Fibroblast of gingiva (primary cell): Measurements from ENCODE around the gene RELN.

Experiments used
- DNase-seq: peaks from one replicate; pipeline ENCODE4 v3.0.0-alpha.2; 2011; ENCODE audit warnings: low read depth

The RELN gene

GRCh38 chr7:103632005-103632639, 357.3 kb downstream of the RELN start:
- no peak for DNase-seq

GRCh38 chr7:103630318-103630717, 359.1 kb downstream of the RELN start:
- DNase-seq = no peak

- DNase-seq = no peak
Measured at GRCh38 chr7:103628742-103629141, 360.7 kb downstream of the RELN start.

GRCh38 chr7:103626776-103627175, 362.7 kb downstream of the RELN start:
- no peak for DNase-seq

GRCh38 chr7:103622274-103622673, 367.2 kb downstream of the RELN start:
- DNase-seq = no peak

GRCh38 chr7:103613655-103614642, 375.5 kb downstream of the RELN start:
- DNase-seq = no peak

GRCh38 chr7:103609778-103610177, 379.7 kb downstream of the RELN start:
- no peak for DNase-seq

GRCh38 chr7:103605640-103606039, 383.8 kb downstream of the RELN start:
- no peak for DNase-seq

GRCh38 chr7:103598326-103598905, 391.0 kb downstream of the RELN start:
- no peak for DNase-seq

- no peak for DNase-seq
Measured at GRCh38 chr7:103597606-103598005, 391.9 kb downstream of the RELN start.

- DNase-seq = no peak
Measured at GRCh38 chr7:103594186-103594585, 395.3 kb downstream of the RELN start.

GRCh38 chr7:103593691-103594090, 395.8 kb downstream of the RELN start:
- DNase-seq = peak; percentile 69

- DNase-seq = no peak
Measured at GRCh38 chr7:103592844-103593243, 396.6 kb downstream of the RELN start.

- no peak for DNase-seq
Measured at GRCh38 chr7:103592187-103592586, 397.3 kb downstream of the RELN start.

- no peak for DNase-seq
Measured at GRCh38 chr7:103580031-103580430, 409.4 kb downstream of the RELN start.

- DNase-seq = no peak
Measured at GRCh38 chr7:103577059-103577458, 412.4 kb downstream of the RELN start.

GRCh38 chr7:103576641-103577040, 412.8 kb downstream of the RELN start:
- no peak for DNase-seq

- no peak for DNase-seq
Measured at GRCh38 chr7:103574576-103574975, 414.9 kb downstream of the RELN start.

- DNase-seq = peak; percentile 33
Measured at GRCh38 chr7:103573479-103574058, 415.9 kb downstream of the RELN start.

- no peak for DNase-seq
Measured at GRCh38 chr7:103571586-103571985, 417.9 kb downstream of the RELN start.

- no peak for DNase-seq
Measured at GRCh38 chr7:103569621-103570305, 419.7 kb downstream of the RELN start.

- DNase-seq = no peak
Measured at GRCh38 chr7:103564416-103564815, 425.0 kb downstream of the RELN start.
